Activated naive CD8-positive, alpha-beta T cell treated with anti-CD3 and anti-CD28 coated beads for 36 hours (primary cell): Measurements from ENCODE around the gene TMEM120B. TPM values are rescaled to one million over a fixed set of nuclear protein-coding genes. Genes with fewer than 3 reads are reported as not detected.
A peak's percentile ranks its signal among the peaks of the same experiment; 100 is the strongest.
"Not testable (repeated sequence)": the region's sequence is repeated elsewhere in the genome, so short reads cannot be mapped to it uniquely, and the experiment has no call there.

Experiments used
- DNase-seq: peaks from one replicate; pipeline ENCODE4 v3.0.0; 2021
- H3K27ac Mint-ChIP-seq: one replicate; pipeline ENCODE4 v1.8.0; 2022; ENCODE audit warnings: mild to moderate bottlenecking, moderate library complexity, mixed read lengths
- H3K27me3 Mint-ChIP-seq: one replicate; pipeline ENCODE4 v1.8.0; 2022; ENCODE audit warnings: mild to moderate bottlenecking, mixed read lengths
- H3K36me3 Mint-ChIP-seq: one replicate; pipeline ENCODE4 v1.8.0; 2021; ENCODE audit warnings: mild to moderate bottlenecking, mixed read lengths
- H3K4me1 Mint-ChIP-seq: one replicate; pipeline ENCODE4 v1.8.0; 2021; ENCODE audit warnings: mixed read lengths
- H3K4me3 Mint-ChIP-seq: one replicate; pipeline ENCODE4 v1.8.0; 2022; ENCODE audit warnings: mild to moderate bottlenecking, moderate library complexity, mixed read lengths
- H3K9me3 Mint-ChIP-seq: one replicate; pipeline ENCODE4 v1.8.0; 2022; ENCODE audit warnings: mixed read lengths
- total RNA-seq, 2 experiments: library from RNA; stranded (reverse); gene quantifications; one replicate each; pipeline ENCODE4 v1.2.3, GENCODE V29; 2021

Gene TMEM120B
- 10 to 100 TPM; 14.5 to 15.2 TPM for total RNA-seq

DNA sequence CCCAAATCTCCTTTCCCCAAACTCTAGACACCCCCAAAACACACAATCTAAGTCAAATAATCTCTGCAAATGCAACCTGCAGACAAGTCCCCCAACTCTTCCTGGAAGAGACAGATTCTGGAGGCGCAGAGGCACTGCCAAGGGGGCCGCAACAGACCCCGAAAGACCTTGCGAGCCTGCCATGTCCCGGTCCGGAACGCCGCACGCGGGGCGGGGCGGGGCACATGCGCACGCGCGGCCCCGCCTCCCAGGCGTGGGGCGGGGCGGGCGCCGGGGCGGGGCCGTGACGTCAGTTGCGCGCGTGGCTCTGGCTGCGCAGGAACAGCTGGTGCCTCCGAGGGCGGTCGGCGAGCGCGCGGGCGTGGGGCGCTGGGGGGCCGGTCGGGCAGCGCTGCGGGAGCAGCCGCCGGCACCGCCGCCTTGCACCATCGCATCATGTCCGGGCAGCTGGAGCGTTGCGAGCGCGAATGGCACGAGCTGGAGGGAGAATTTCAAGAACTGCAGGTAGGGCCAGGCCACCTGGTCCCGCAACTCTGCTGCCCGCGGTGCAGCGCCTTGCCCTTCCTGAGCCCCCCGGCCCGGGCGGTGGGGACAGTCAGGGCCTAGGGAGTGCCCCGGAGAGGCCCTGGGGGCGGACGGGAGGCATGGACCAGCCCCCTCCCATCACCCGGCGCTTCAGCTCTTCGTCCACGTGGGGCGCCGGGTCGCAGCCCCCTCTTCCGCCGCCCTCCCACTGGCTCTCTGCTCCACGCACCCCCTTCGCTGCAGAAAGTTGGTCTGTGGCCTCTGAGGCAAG is at the start of gene TMEM120B:
TSS of gene TMEM120B (plus strand) at position 292 of the 796 bp plus-strand sequence. CDS start at position 436, 144 bp downstream.
- no peaks in the 10 kb centered on the region for H3K9me3 Mint-ChIP-seq
- no peaks in the 10 kb centered on the region for H3K27me3 Mint-ChIP-seq
- peaks cover 24% of the 10 kb centered on the region for H3K4me1 Mint-ChIP-seq
- peak within 1 kb of the TSS; percentile 60 for H3K27ac Mint-ChIP-seq
- peak within 1 kb of the TSS; percentile 93 for H3K4me3 Mint-ChIP-seq
- peak; percentile 88 for DNase-seq
- H3K36me3 Mint-ChIP-seq: peaks cover 5% of the 10 kb centered on the region

DNA sequence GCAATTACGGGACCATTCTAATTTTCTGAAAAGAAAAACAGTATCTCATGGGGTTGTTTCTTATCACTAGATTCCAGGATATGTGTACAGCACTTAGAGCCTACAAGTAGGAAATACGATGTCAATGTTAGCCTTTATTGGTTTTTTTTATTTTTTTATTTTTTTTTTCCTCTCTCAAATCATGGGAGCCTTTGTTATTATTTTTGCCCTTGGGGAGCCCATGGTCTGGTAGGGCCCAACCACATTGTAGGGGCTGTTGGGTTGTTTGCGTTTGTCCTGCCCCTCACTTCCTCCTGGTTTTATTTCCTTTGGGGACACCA is 49.0 kb upstream of the TMEM120B start:
- Mint-ChIP-seq H3K27me3 (no peaks in the 10 kb centered on the region), H3K36me3 (peaks cover 13% of the 10 kb centered on the region), H3K9me3 (no peaks in the 10 kb centered on the region), H3K27ac (peak overlapping the region; percentile 93), H3K4me1 (peaks cover 52% of the 10 kb centered on the region), H3K4me3 (peak overlapping the region; percentile 87)
- DNase-seq: no peak

GRCh38 chr12:121666829-121667228 is 45.7 kb upstream of the TMEM120B start:
- H3K4me3 Mint-ChIP-seq, DNase-seq, H3K9me3 Mint-ChIP-seq, H3K27me3 Mint-ChIP-seq: not testable (repeated sequence)
- Mint-ChIP-seq H3K4me1 (peaks cover 45% of the 10 kb centered on the region), H3K27ac (peak overlapping the region; percentile 66), H3K36me3 (peaks cover 13% of the 10 kb centered on the region)

DNA sequence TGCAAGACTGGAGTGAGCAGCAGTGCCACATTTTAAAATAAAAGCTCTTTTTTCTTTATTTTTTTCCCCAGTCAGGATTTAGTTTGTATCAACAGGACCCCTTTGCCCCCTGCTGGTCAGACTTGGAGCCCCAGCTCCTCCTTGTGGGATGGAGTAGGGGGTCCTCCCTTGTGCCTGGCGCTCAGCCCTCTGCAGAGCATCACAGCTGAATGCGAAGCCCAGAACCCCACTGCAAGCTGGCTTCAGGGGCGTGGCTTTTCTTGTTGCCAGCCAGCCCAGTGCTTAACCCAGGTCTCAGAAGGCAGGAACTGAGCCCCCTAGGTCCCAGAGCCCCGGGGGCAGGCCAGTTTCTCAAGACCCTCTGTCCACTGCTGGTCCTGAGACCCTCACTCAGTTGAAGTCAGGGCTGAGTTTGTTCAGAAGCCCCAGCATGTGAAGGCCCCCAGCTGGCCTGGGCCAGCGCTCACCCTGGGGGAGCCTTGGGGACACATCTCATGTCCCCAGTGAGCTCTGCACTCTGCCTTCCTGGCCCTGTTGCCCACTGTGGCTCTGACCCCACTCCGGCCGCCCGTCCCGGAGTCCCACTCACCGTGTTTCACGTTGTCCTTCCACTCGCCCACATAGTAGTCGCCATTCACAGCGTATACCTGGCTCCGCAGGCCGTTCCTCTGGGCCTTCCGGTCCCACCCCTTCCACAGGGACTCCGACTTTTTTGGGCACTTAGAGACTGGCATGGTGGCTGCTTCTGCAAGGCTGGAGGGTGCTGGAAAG is 43.6 kb upstream of the TMEM120B start:
- peaks cover 11% of the 10 kb centered on the region for H3K36me3 Mint-ChIP-seq
- peaks cover 51% of the 10 kb centered on the region for H3K4me1 Mint-ChIP-seq
- H3K27me3 Mint-ChIP-seq: no peaks in the 10 kb centered on the region
- H3K4me3 Mint-ChIP-seq: no peak overlapping the region
- no peak overlapping the region for H3K27ac Mint-ChIP-seq
- peak; percentile 46 for DNase-seq
- no peaks in the 10 kb centered on the region for H3K9me3 Mint-ChIP-seq

DNA sequence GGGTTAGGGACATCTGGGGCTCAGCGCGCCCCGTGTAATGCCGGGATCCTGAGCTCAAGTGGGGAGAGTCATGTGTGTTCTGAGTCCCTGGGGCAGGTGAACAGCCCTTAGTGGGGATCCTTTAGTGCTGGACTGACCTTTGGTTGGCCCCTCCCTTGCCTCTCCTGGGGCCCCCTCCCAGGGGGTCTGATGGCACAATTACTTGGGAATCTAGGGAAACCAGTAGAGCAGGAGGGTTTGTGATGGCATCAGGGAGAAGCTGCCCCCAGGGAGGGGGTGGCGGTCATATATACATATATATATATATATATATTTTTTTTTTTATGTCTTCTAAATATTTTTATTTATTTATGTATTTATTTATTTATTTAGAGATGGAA is 43.0 kb upstream of the TMEM120B start, which contains the start of gene MORN3:
TSS of gene MORN3 (minus strand) at position 134 of the 380 bp plus-strand sequence. CDS start 171 bp downstream, outside the sequence.
- DNase-seq: no peak
- Mint-ChIP-seq H3K4me1 (peaks cover 47% of the 10 kb centered on the region), H3K27me3 (no peaks in the 10 kb centered on the region), H3K4me3 (no peak within 1 kb of the TSS), H3K27ac (no peak within 1 kb of the TSS), H3K36me3 (peaks cover 6% of the 10 kb centered on the region), H3K9me3 (no peaks in the 10 kb centered on the region)

GRCh38 chr12:121673013-121673511 is 39.5 kb upstream of the TMEM120B start:
- DNase-seq: no peak
- peak overlapping the region; percentile 97 for H3K27ac Mint-ChIP-seq
- no peaks in the 10 kb centered on the region for H3K36me3 Mint-ChIP-seq
- H3K9me3 Mint-ChIP-seq: no peaks in the 10 kb centered on the region
- H3K4me1 Mint-ChIP-seq: peaks cover 26% of the 10 kb centered on the region
- H3K4me3 Mint-ChIP-seq: peak overlapping the region; percentile 88
- H3K27me3 Mint-ChIP-seq: no peaks in the 10 kb centered on the region

DNA sequence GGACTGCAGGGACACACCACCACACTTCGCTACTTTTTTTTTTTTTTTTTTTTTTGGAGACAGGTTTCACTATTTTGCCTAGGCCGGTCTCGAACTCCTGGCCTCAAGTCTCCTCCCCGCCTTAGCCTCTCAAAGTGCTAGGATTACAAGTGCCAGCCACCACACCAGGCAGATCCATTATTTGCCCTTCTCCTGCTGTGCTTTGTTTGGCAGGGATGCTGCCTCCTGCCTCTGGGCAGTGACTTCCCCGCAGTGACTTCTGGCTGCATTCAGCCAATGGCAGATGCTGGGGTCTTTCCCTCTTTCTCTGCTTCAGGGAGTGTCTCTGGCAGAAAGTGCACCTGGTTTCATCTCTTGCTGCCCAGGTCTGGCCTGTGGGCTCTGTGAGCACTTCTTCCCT is 36.4 kb upstream of the TMEM120B start:
- H3K27me3 Mint-ChIP-seq: no peaks in the 10 kb centered on the region
- no peak for DNase-seq
- H3K9me3 Mint-ChIP-seq: no peaks in the 10 kb centered on the region
- no peaks in the 10 kb centered on the region for H3K36me3 Mint-ChIP-seq
- no peak overlapping the region for H3K4me3 Mint-ChIP-seq
- peaks cover 22% of the 10 kb centered on the region for H3K4me1 Mint-ChIP-seq
- H3K27ac Mint-ChIP-seq: no peak overlapping the region

DNA sequence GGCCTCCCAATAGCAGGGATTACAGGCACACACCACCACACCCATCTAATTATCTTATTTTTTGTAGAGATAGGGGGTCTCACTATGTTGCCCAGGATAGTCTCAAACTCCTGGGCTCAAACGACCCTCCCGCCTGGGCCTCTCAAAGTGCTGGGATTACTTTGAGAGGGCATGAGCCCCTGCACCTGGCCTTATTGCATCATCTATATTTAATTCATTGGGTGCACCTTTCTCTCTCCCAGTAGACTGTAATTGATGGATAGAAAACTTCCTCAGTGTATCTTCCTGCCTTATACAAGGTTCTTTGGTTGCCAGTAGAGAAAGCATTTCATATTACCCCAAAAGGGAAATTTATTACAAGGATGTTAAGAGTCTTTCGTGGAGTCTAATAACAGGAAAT is 34.2 kb upstream of the TMEM120B start:
- no peaks in the 10 kb centered on the region for H3K9me3 Mint-ChIP-seq
- no peaks in the 10 kb centered on the region for H3K27me3 Mint-ChIP-seq
- no peaks in the 10 kb centered on the region for H3K36me3 Mint-ChIP-seq
- no peak for DNase-seq
- peaks cover 10% of the 10 kb centered on the region for H3K4me1 Mint-ChIP-seq
- H3K4me3 Mint-ChIP-seq: no peak overlapping the region
- H3K27ac Mint-ChIP-seq: no peak overlapping the region

- no peak for DNase-seq
- H3K27ac Mint-ChIP-seq: no peak overlapping the region
- peaks cover 6% of the 10 kb centered on the region for H3K4me1 Mint-ChIP-seq
- no peak overlapping the region for H3K4me3 Mint-ChIP-seq
- H3K36me3 Mint-ChIP-seq: no peaks in the 10 kb centered on the region
- H3K27me3 Mint-ChIP-seq: no peaks in the 10 kb centered on the region
- H3K9me3 Mint-ChIP-seq: no peaks in the 10 kb centered on the region
Observed at GRCh38 chr12:121678716-121679300, 33.7 kb upstream of the TMEM120B start.

DNA sequence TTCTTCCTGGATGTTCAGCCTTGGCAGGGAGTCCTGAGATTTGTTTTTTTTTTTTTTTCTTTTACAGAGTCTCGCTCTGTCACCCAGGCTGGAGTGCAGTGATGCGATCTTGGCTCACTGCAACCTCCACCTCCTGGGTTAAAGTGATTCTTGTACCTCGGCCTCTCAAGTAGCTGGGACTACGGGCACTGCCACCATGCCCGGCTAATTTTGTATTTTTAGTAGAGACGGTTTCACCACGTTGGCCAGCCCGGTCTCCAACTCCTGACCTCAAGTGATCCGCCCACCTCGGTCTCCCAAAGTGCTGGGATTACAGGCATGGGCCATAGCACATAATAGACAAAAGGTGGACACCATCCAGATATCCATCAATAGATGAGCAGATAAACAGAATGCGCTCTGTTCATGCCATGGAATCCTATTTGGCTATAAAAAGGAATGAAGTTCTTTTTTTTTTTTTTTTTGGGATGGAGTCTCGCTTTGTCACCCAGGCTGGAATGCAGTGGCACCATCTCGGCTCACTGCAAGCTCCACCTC is 32.8 kb upstream of the TMEM120B start:
- H3K27me3 Mint-ChIP-seq, H3K27ac Mint-ChIP-seq, H3K4me1 Mint-ChIP-seq, DNase-seq, H3K4me3 Mint-ChIP-seq, H3K36me3 Mint-ChIP-seq, H3K9me3 Mint-ChIP-seq: not testable (repeated sequence)

DNA sequence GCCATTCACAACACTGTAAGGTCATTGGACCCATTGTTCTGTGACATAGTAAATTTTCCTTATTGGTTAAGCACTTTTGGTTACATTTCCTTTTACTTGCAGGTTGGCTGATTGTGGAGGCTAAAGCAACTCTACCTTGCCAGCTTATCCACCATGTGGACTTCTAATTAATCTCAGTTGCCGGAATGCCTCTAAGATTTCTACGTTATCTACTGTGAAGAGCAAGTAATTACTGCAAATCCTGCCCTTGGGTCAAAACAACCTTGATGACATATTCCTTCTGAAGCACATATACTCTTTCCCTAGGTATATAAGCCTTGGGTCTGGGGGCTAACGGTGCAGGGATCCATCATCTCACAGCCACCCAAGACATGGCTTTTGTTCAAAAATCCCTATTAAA is 23.6 kb upstream of the TMEM120B start:
- Mint-ChIP-seq H3K36me3 (no peaks in the 10 kb centered on the region), H3K4me3 (no peak overlapping the region), H3K27me3 (no peaks in the 10 kb centered on the region), H3K9me3 (peaks cover 2% of the 10 kb centered on the region), H3K4me1 (peaks cover 5% of the 10 kb centered on the region), H3K27ac (no peak overlapping the region)
- DNase-seq: no peak

- Mint-ChIP-seq H3K4me3 (no peak overlapping the region), H3K27me3 (no peaks in the 10 kb centered on the region), H3K36me3 (no peaks in the 10 kb centered on the region), H3K4me1 (peaks cover 5% of the 10 kb centered on the region), H3K27ac (no peak overlapping the region), H3K9me3 (peaks cover 2% of the 10 kb centered on the region)
- no peak for DNase-seq
Observed at GRCh38 chr12:121689430-121689829, 23.1 kb upstream of the TMEM120B start.

DNA sequence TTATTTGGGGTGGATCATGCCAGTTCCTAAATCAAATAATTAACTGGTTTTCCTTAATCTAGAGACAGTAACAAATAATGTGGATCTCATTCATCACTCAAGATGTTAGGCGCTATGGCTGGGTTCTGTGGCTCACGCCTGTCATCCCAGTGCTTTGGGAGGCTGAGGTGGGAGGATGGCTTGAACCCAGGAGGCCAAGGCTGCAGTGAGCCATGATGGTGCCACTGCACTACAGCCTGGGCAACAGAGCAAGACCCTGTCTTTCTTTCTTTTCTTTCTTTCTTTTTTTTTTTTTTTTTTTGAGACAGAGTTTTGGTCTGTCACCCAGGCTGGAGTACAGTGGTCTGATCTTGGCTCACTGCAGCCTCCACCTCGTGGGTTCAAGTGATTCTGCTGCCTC is 19.8 kb upstream of the TMEM120B start:
- DNase-seq, H3K4me1 Mint-ChIP-seq: not testable (repeated sequence)

GRCh38 chr12:121693155-121693687 is 19.3 kb upstream of the TMEM120B start:
- no peak for DNase-seq
- Mint-ChIP-seq H3K27me3 (no peaks in the 10 kb centered on the region), H3K36me3 (no peaks in the 10 kb centered on the region), H3K27ac (no peak overlapping the region), H3K4me3 (no peak overlapping the region), H3K4me1 (no peaks in the 10 kb centered on the region), H3K9me3 (no peaks in the 10 kb centered on the region)

More for the DNA sequence above, 19.8 kb upstream of the TMEM120B start:
- not testable (repeated sequence) for H3K27me3 Mint-ChIP-seq, H3K36me3 Mint-ChIP-seq, H3K4me3 Mint-ChIP-seq, H3K27ac Mint-ChIP-seq, H3K9me3 Mint-ChIP-seq
